Smooth muscle cell (in vitro differentiated cells): ENCODE data around the gene IFT88. TPM values are rescaled to one million over a fixed set of nuclear protein-coding genes. Genes with fewer than 3 reads are reported as not detected.

Experiments
- DNase-seq: peaks from one replicate; lab custom pipeline; 2025; ENCODE audit not compliant: unreplicated experiment; lab: John Stamatoyannopoulos, UW
- H2AFZ ChIP-seq: fragments of 200-600 bp; sonication (generic); 2 replicates; pipeline ENCODE4 v1.6.0; 2016; ENCODE audit warnings: antibody characterized with exemption, low read depth, mild to moderate bottlenecking
- H3F3A ChIP-seq: fragments of 200-600 bp; sonication (generic); 2 replicates; pipeline ENCODE4 v1.6.0; 2017; ENCODE audit warnings: antibody characterized with exemption, low read depth
- H3K27ac ChIP-seq: fragments of 200-600 bp; sonication (generic); 2 replicates; pipeline ENCODE4 v1.5.1; 2016; ENCODE audit warnings: low read depth, mild to moderate bottlenecking
- H3K27me3 ChIP-seq: fragments of 200-600 bp; sonication (generic); 2 replicates; pipeline ENCODE4 v1.6.1; 2016; ENCODE audit warnings: low read depth, mild to moderate bottlenecking
- H3K36me3 ChIP-seq: fragments of 200-600 bp; sonication (generic); 2 replicates; pipeline ENCODE4 v1.5.1; 2016; ENCODE audit warnings: low read depth
- H3K4me1 ChIP-seq: fragments of 200-600 bp; sonication (generic); 2 replicates; pipeline ENCODE4 v1.5.1; 2016; ENCODE audit warnings: low read depth
- H3K4me2 ChIP-seq: fragments of 200-600 bp; sonication (generic); 2 replicates; pipeline ENCODE4 v1.6.0; 2016; ENCODE audit warnings: mild to moderate bottlenecking
- H3K4me3 ChIP-seq: fragments of 200-600 bp; sonication (generic); 2 replicates; pipeline ENCODE4 v1.5.1; 2016; ENCODE audit warnings: mild to moderate bottlenecking
- H3K79me2 ChIP-seq: fragments of 200-600 bp; sonication (generic); 2 replicates; pipeline ENCODE4 v1.6.0; 2016; ENCODE audit warnings: low read depth, mild to moderate bottlenecking
- H3K9ac ChIP-seq: fragments of 200-600 bp; sonication (generic); 2 replicates; pipeline ENCODE4 v1.6.0; 2016; ENCODE audit warnings: low read depth
- H3K9me3 ChIP-seq: fragments of 200-600 bp; sonication (generic); replicated peaks from 2 replicates; pipeline ENCODE4 v1.5.1; 2016; ENCODE audit warnings: low read depth
- H4K20me1 ChIP-seq: fragments of 200-600 bp; sonication (generic); 2 replicates; pipeline ENCODE4 v1.6.0; 2016; ENCODE audit warnings: low read depth
- WGBS: methylation state at CpG from one replicate; pipeline ENCODE4 v1.1.7; 2016; ENCODE audit warnings: low lambda C conversion rate; 5-methylcytosine and 5-hydroxymethylcytosine counted together
- polyA plus RNA-seq: library from polyadenylated mRNA; unstranded; fragments of >200 nt; fragmentation: Nextera tagmentation; extraction: Ambion mirVana; gene quantifications from 2 replicates; pipeline ENCODE4 v1.2.1, GENCODE V29; 2016
- total RNA-seq: library from RNA; depleted of rRNA; stranded (reverse); fragments of >200 nt; gene quantifications from 2 replicates; pipeline ENCODE4 v1.2.3, GENCODE V29; 2014
- TF ChIP-seq, protein P1 (sequence below): fragments of 200-600 bp; sonication (generic); IDR thresholded peaks from 2 replicates; pipeline ENCODE4 v1.5.1; 2017; ENCODE audit warnings: borderline replicate concordance, mild to moderate bottlenecking, antibody characterized with exemption; ENCODE audit not compliant: insufficient read depth, poor library complexity, severe bottlenecking

The IFT88 gene
- total and polyA plus RNA-seq, 2 experiments from 2014 or later, result 9.0 to 13.4 TPM

DNA sequence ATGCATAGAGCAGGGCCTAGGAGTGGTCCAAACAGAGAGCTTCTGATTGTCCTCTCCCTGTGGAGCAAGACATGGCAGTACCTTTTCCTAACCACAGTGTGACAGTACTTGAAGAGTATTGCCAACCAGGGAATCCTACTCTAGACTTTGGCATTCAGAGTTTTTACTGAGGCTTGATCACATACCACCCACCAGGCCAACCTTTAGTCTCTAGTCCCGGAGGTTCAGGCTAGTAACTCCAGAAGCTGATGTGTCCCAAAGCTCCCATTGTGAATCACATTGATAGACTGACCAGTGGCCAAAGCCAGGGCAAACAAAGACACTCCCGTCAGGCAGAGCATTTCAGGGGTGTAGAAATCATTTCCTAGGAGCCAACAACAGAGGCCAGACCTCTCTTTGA lies 18.4 kb downstream of the IFT88 start:
- no peak overlapping the region for H3K4me3 ChIP-seq
- H3K9me3 ChIP-seq, result peaks cover 12% of the 10 kb centered on the region
- 100% methylated on average over 2 of the region's 2 CpGs for WGBS
- H2AFZ ChIP-seq, result no peak overlapping the region
- peaks cover 23% of the 10 kb centered on the region for H3K36me3 ChIP-seq
- no peaks in the 10 kb centered on the region for H3K27me3 ChIP-seq
- no peak overlapping the region for H3K9ac ChIP-seq
- H3K27ac ChIP-seq, result no peak overlapping the region
- H3F3A ChIP-seq, result peaks cover 4% of the 10 kb centered on the region
- H3K4me2 ChIP-seq, result no peak overlapping the region
- H4K20me1 ChIP-seq, result no peaks in the 10 kb centered on the region
- H3K79me2 ChIP-seq, result no peaks in the 10 kb centered on the region
- no peak for DNase-seq
- no peaks in the 10 kb centered on the region for H3K4me1 ChIP-seq
- TF ChIP-seq, protein P1, sequence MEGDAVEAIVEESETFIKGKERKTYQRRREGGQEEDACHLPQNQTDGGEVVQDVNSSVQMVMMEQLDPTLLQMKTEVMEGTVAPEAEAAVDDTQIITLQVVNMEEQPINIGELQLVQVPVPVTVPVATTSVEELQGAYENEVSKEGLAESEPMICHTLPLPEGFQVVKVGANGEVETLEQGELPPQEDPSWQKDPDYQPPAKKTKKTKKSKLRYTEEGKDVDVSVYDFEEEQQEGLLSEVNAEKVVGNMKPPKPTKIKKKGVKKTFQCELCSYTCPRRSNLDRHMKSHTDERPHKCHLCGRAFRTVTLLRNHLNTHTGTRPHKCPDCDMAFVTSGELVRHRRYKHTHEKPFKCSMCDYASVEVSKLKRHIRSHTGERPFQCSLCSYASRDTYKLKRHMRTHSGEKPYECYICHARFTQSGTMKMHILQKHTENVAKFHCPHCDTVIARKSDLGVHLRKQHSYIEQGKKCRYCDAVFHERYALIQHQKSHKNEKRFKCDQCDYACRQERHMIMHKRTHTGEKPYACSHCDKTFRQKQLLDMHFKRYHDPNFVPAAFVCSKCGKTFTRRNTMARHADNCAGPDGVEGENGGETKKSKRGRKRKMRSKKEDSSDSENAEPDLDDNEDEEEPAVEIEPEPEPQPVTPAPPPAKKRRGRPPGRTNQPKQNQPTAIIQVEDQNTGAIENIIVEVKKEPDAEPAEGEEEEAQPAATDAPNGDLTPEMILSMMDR, result no peak

DNA sequence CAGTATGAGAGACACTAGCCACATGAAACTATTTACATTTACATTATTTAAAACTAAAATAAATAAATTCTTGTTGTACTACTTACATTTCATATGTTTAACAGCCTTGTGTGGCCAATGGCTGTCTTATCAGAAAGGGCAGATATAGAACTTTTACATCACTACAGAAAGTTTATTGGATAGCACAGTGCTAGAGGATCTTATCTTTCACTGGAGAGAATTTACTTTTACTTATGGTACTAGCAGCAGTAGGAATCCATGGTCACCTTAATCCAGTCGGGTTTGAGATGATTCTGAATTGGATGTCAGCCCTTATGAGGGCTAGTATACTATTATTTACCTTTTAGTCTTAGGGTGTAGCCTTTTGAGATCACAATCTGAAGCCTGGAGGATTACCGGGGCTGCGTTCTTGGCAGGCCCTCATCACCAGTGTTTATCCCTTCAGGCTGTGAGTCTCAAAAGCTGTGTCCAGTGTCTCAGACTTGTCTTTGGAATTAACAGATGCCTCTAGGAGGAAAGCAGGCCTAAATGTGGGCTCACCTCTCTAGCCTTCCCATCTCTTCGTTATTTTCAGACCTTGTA lies 21.7 kb downstream of the IFT88 start:
- H3K27ac ChIP-seq, result no peak overlapping the region
- H3K4me3 ChIP-seq, result no peak overlapping the region
- no peaks in the 10 kb centered on the region for H4K20me1 ChIP-seq
- H2AFZ ChIP-seq, result no peak overlapping the region
- TF ChIP-seq, protein P1, result no peak
- WGBS, result 28% methylated on average over 4 of the region's 4 CpGs
- H3K4me1 ChIP-seq, result no peaks in the 10 kb centered on the region
- H3K27me3 ChIP-seq, result no peaks in the 10 kb centered on the region
- no peaks in the 10 kb centered on the region for H3K79me2 ChIP-seq
- H3F3A ChIP-seq, result peaks cover 4% of the 10 kb centered on the region
- H3K9ac ChIP-seq, result no peak overlapping the region
- peak overlapping the region; percentile 8 for H3K4me2 ChIP-seq
- DNase-seq, result no peak
- H3K9me3 ChIP-seq, result peaks cover 5% of the 10 kb centered on the region
- H3K36me3 ChIP-seq, result peaks cover 12% of the 10 kb centered on the region

DNA sequence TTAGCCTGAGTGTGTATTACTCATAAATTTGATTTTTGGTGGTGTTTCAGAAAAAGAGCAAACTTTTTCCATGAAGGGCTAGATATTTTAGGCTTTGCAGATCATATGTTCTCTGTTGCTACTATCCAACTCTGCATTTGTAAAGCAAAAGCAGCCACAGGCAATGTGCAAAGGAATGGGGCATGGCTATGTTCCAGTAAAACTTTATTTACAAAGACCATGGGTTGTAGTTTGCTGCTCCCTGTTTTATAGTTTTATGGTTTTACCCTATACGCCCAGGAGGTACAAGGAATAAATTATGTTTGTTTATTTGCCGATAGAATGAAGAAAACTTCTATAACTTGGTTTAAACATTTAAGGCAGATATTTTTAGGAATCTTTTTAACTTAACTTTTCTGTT lies 23.6 kb downstream of the IFT88 start:
- H3K4me3 ChIP-seq, result no peak overlapping the region
- no peaks in the 10 kb centered on the region for H4K20me1 ChIP-seq
- TF ChIP-seq, protein P1, result no peak
- H3K27ac ChIP-seq, result no peak overlapping the region
- H3K4me1 ChIP-seq, result no peaks in the 10 kb centered on the region
- no peak for DNase-seq
- peaks cover 4% of the 10 kb centered on the region for H3F3A ChIP-seq
- no peaks in the 10 kb centered on the region for H3K27me3 ChIP-seq
- 98% methylated on average over 2 of the region's 2 CpGs for WGBS
- H3K36me3 ChIP-seq, result no peaks in the 10 kb centered on the region
- no peak overlapping the region for H3K9ac ChIP-seq
- H2AFZ ChIP-seq, result no peak overlapping the region
- no peak overlapping the region for H3K4me2 ChIP-seq
- no peaks in the 10 kb centered on the region for H3K9me3 ChIP-seq
- H3K79me2 ChIP-seq, result no peaks in the 10 kb centered on the region

DNA sequence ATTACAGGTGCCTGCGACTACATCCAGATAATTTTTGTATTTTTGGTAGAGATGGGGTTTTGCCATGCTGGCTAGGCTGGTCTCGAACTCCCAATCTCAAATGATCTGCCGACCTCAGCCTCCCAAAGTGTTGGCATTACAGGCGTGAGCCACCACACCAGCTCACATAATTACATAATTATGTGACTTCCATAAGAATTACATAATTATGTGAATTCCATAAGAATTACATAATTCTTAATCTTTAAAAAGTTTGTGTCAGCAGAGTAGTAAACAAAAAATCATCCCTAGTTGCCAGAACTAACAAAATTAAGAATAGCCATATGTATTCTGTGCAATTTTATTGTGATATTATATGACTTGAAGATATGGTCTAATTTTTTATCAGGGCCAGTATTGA lies 25.6 kb downstream of the IFT88 start:
- no peak overlapping the region for H3K27ac ChIP-seq
- no peak overlapping the region for H2AFZ ChIP-seq
- 87% methylated on average over 4 of the region's 4 CpGs for WGBS
- peaks cover 5% of the 10 kb centered on the region for H3K36me3 ChIP-seq
- no peak overlapping the region for H3K9ac ChIP-seq
- H4K20me1 ChIP-seq, result no peaks in the 10 kb centered on the region
- H3K4me1 ChIP-seq, result no peaks in the 10 kb centered on the region
- H3K4me2 ChIP-seq, result no peak overlapping the region
- H3K9me3 ChIP-seq, result no peaks in the 10 kb centered on the region
- no peaks in the 10 kb centered on the region for H3K79me2 ChIP-seq
- no peak for DNase-seq
- no peaks in the 10 kb centered on the region for H3K27me3 ChIP-seq
- H3K4me3 ChIP-seq, result no peak overlapping the region
- H3F3A ChIP-seq, result peaks cover 4% of the 10 kb centered on the region
- TF ChIP-seq, protein P1, result no peak
